Measurements from ENCODE around the gene RNF135. TPM values are rescaled to one million over a fixed set of nuclear protein-coding genes. Genes with fewer than 3 reads are reported as not detected.
A peak's percentile ranks its signal among the peaks of the same experiment; 100 is the strongest.
"Not testable (repeated sequence)": the region's sequence is repeated elsewhere in the genome, so short reads cannot be mapped to it uniquely, and the experiment has no call there.

RNF135 gene
- total and polyA plus RNA-seq, 9 donors, result 7.8 to 11.2 (median 9.3) TPM

GRCh38 chr17:30954046-30954830 is 16.6 kb upstream of the RNF135 start:
- peak; percentile 73 for DNase-seq
- no peak overlapping the region for H3K4me3 ChIP-seq (ENCODE audit: low read length)
- peaks cover 17% of the 10 kb centered on the region for H3K4me1 ChIP-seq (ENCODE audit: control insufficient read depth, insufficient read depth, low read length)
- peak overlapping the region; percentile 71 for H3K27ac ChIP-seq (ENCODE audit: low read length)
- H3K27me3 ChIP-seq (ENCODE audit: control insufficient read depth, insufficient read depth, low read length), result peaks cover 3% of the 10 kb centered on the region
- 93% methylated on average over 3 of the region's 6 CpGs for WGBS (ENCODE audit: insufficient coverage)
- no peaks in the 10 kb centered on the region for H3K9me3 ChIP-seq (replicated peaks; ENCODE audit: control insufficient read depth, low read depth, low read length)
- H3K36me3 ChIP-seq (ENCODE audit: control insufficient read depth, insufficient read depth, low read length), result no peaks in the 10 kb centered on the region

- Histone ChIP-seq H3K27ac (ENCODE audit: low read length) (peak overlapping the region; percentile 59), H3K27me3 (ENCODE audit: control insufficient read depth, insufficient read depth, low read length) (peaks cover 3% of the 10 kb centered on the region), H3K36me3 (ENCODE audit: control insufficient read depth, insufficient read depth, low read length) (no peaks in the 10 kb centered on the region), H3K9me3 (replicated peaks; ENCODE audit: control insufficient read depth, low read depth, low read length) (no peaks in the 10 kb centered on the region), H3K4me3 (ENCODE audit: low read length) (no peak overlapping the region), H3K4me1 (ENCODE audit: control insufficient read depth, insufficient read depth, low read length) (peaks cover 13% of the 10 kb centered on the region)
- DNase-seq, result peak; percentile 43
- 27% methylated on average over 6 of the region's 8 CpGs for WGBS (ENCODE audit: insufficient coverage)
Measured at GRCh38 chr17:30956764-30957374, 14.0 kb upstream of the RNF135 start.

- Histone ChIP-seq H3K27ac (ENCODE audit: low read length) (no peak overlapping the region), H3K27me3 (ENCODE audit: control insufficient read depth, insufficient read depth, low read length) (peaks cover 3% of the 10 kb centered on the region), H3K36me3 (ENCODE audit: control insufficient read depth, insufficient read depth, low read length) (no peaks in the 10 kb centered on the region), H3K4me1 (ENCODE audit: control insufficient read depth, insufficient read depth, low read length) (peaks cover 13% of the 10 kb centered on the region), H3K4me3 (ENCODE audit: low read length) (no peak overlapping the region), H3K9me3 (replicated peaks; ENCODE audit: control insufficient read depth, low read depth, low read length) (no peaks in the 10 kb centered on the region)
- no peak for DNase-seq
- 84% methylated on average over 4 of the region's 6 CpGs for WGBS (ENCODE audit: insufficient coverage)
Measured at GRCh38 chr17:30957741-30958140, 13.1 kb upstream of the RNF135 start.

GRCh38 chr17:30958187-30958586 is 12.7 kb upstream of the RNF135 start:
- H3K27ac ChIP-seq (ENCODE audit: low read length), result no peak overlapping the region
- H3K36me3 ChIP-seq (ENCODE audit: control insufficient read depth, insufficient read depth, low read length), result no peaks in the 10 kb centered on the region
- peaks cover 13% of the 10 kb centered on the region for H3K4me1 ChIP-seq (ENCODE audit: control insufficient read depth, insufficient read depth, low read length)
- H3K4me3 ChIP-seq (ENCODE audit: low read length), result no peak overlapping the region
- peak; percentile 19 for DNase-seq
- 69% methylated on average over 3 of the region's 7 CpGs for WGBS (ENCODE audit: insufficient coverage)
- no peaks in the 10 kb centered on the region for H3K9me3 ChIP-seq (replicated peaks; ENCODE audit: control insufficient read depth, low read depth, low read length)
- H3K27me3 ChIP-seq (ENCODE audit: control insufficient read depth, insufficient read depth, low read length), result peaks cover 3% of the 10 kb centered on the region

DNA sequence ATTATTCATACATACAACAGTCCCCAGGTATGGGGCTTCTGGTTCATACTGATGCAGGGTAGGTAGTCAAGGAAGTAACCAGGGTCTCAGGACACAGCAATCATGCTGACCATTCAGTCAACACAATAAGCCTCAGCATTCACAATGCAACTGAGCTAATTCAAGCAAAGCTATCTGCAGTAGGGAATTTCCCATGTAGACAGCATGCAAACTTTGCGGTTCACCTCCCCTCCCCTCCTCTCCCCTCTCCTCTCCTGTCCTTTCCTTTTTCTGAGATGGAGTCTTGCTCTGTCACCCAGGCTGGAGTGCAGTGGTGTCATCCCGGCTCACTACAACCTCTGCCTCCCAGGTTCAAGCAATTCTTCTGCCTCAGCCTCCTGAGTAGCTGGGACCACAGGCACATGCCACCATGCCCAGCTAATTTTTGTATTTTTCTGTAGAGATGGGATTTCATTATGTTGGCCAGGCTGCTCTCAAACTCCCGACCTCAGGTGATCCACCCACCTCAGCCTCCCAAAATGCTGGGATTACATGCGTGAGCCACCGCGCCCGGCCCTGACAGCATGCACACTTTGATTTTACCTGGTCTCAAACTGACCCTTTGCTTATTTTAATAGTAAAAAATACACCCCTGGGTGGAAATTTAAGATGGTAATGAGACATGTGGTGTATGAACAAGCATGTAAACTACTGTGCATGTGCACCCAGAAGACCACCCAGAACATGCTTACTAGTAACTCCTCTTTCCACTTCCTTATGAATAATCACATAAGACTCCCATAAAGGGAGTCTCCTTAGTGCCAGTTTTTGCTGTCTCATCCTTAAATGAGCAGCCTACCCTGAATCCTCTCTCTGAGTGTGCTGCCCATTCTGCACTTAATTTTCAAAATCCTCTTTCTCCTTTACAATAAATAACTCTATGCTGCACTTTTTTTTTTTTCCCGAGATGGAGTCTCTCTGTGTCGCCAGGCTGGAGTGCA is 9.3 kb upstream of the RNF135 start:
- DNase-seq, result peak; percentile 23
- Histone ChIP-seq H3K9me3 (replicated peaks; ENCODE audit: control insufficient read depth, low read depth, low read length) (no peaks in the 10 kb centered on the region), H3K27me3 (ENCODE audit: control insufficient read depth, insufficient read depth, low read length) (peaks cover 3% of the 10 kb centered on the region), H3K27ac (ENCODE audit: low read length) (peak overlapping the region; percentile 29), H3K4me3 (ENCODE audit: low read length) (no peak overlapping the region), H3K4me1 (ENCODE audit: control insufficient read depth, insufficient read depth, low read length) (peaks cover 6% of the 10 kb centered on the region), H3K36me3 (ENCODE audit: control insufficient read depth, insufficient read depth, low read length) (no peaks in the 10 kb centered on the region)
- 68% methylated on average over 4 of the region's 9 CpGs for WGBS (ENCODE audit: insufficient coverage)

- not testable (repeated sequence) for H3K4me1 ChIP-seq (ENCODE audit: control insufficient read depth, insufficient read depth, low read length); H3K4me3 ChIP-seq (ENCODE audit: low read length); DNase-seq; H3K27ac ChIP-seq (ENCODE audit: low read length); H3K9me3 ChIP-seq (replicated peaks; ENCODE audit: control insufficient read depth, low read depth, low read length); H3K36me3 ChIP-seq (ENCODE audit: control insufficient read depth, insufficient read depth, low read length); H3K27me3 ChIP-seq (ENCODE audit: control insufficient read depth, insufficient read depth, low read length)
- 93% methylated on average over 5 of the region's 8 CpGs for WGBS (ENCODE audit: insufficient coverage)
Measured at GRCh38 chr17:30964312-30964711, 6.5 kb upstream of the RNF135 start.

- Histone ChIP-seq H3K27ac (ENCODE audit: low read length) (no peak overlapping the region), H3K9me3 (replicated peaks; ENCODE audit: control insufficient read depth, low read depth, low read length) (no peaks in the 10 kb centered on the region), H3K4me3 (ENCODE audit: low read length) (no peak overlapping the region), H3K27me3 (ENCODE audit: control insufficient read depth, insufficient read depth, low read length) (no peaks in the 10 kb centered on the region), H3K4me1 (ENCODE audit: control insufficient read depth, insufficient read depth, low read length) (no peaks in the 10 kb centered on the region), H3K36me3 (ENCODE audit: control insufficient read depth, insufficient read depth, low read length) (no peaks in the 10 kb centered on the region)
- 75% methylated on average over 4 of the region's 5 CpGs for whole genome bisulfite sequencing (ENCODE audit: insufficient coverage)
- DNase-seq, result no peak
Measured at GRCh38 chr17:30964876-30965275, 6.0 kb upstream of the RNF135 start.

DNA sequence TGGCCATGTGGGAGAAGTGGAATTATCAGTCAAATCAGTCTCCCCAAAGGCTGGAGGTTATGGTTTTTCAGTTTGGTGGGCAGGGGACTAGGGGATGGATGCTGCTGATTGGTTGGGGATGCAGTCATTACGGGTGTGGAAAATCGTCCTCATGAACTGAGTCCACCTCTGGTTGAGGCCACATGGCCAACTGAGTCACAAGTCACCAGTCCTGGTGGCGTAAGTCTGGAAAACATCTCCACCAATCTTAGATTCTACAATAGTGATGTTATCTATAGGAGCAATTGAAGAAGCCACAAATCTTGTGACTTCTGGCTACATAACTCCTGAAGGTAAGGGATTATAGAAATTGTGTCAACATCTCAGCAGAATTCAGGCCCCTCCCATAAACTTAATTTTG is 5.2 kb upstream of the RNF135 start:
- Histone ChIP-seq H3K27ac (ENCODE audit: low read length) (no peak overlapping the region), H3K9me3 (replicated peaks; ENCODE audit: control insufficient read depth, low read depth, low read length) (no peaks in the 10 kb centered on the region), H3K4me3 (ENCODE audit: low read length) (no peak overlapping the region), H3K27me3 (ENCODE audit: control insufficient read depth, insufficient read depth, low read length) (no peaks in the 10 kb centered on the region), H3K4me1 (ENCODE audit: control insufficient read depth, insufficient read depth, low read length) (no peaks in the 10 kb centered on the region), H3K36me3 (ENCODE audit: control insufficient read depth, insufficient read depth, low read length) (no peaks in the 10 kb centered on the region)
- DNase-seq, result no peak
- WGBS (ENCODE audit: insufficient coverage), result no CpG with 5 or more reads among the region's 3 CpGs

DNA sequence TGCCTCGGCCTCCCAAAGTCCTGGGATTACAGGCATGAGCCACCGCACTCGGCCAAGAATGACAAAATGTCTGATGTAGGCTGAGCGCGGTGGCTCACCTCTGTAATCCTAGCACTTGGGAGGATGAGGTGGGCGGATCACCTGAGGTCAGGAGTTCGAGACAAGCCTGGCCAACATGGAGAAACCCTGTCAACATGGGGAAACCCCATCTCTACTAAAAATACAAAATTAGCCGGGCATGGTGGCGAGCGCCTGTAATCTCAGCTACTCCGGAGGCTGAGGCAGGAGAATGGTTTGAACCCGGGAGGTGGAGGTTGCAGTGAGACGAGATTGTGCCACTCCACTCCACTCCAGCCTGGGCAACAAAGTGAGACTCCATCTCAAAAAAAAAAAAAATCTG is 2.9 kb upstream of the RNF135 start:
- not testable (repeated sequence) for H3K27ac ChIP-seq (ENCODE audit: low read length); H3K36me3 ChIP-seq (ENCODE audit: control insufficient read depth, insufficient read depth, low read length); H3K4me3 ChIP-seq (ENCODE audit: low read length); H3K9me3 ChIP-seq (replicated peaks; ENCODE audit: control insufficient read depth, low read depth, low read length); H3K27me3 ChIP-seq (ENCODE audit: control insufficient read depth, insufficient read depth, low read length); DNase-seq; H3K4me1 ChIP-seq (ENCODE audit: control insufficient read depth, insufficient read depth, low read length)
- WGBS (ENCODE audit: insufficient coverage), result 92% methylated on average over 5 of the region's 13 CpGs

Measured in muscle of leg (tissue), 11 donors.